ENCODE results near the gene ZNF66. TPM values are rescaled to one million over a fixed set of nuclear protein-coding genes. Genes with fewer than 3 reads are reported as not detected.
"Not testable (repeated sequence)": the region's sequence is repeated elsewhere in the genome, so short reads cannot be mapped to it uniquely, and the experiment has no call there.

The ZNF66 gene
- 10 to 100 TPM in 2 of 6 donors, 1 to 10 TPM in 4; 3.8 to 35.6 (median 7.8) TPM for total RNA-seq

- peaks cover 0 to 6% (median 2%) of the 10 kb centered on the region in 4 donors for H3K4me1 ChIP-seq
- ATAC-seq (ENCODE audit: low FRiP score in 2 of 2) (peak; percentile 98 to 99), DNase-seq (peak; percentile 81 to 96)
- TF ChIP-seq POLR2AphosphoS5 (IDR thresholded peaks at IDR 0.05) (peak; percentile 52 to 79), POLR2A (IDR thresholded peaks at IDR 0.05) (peak in 3 of 4 donors; percentile 46 to 68 (median 62))
- TF ChIP-seq, protein P1, sequence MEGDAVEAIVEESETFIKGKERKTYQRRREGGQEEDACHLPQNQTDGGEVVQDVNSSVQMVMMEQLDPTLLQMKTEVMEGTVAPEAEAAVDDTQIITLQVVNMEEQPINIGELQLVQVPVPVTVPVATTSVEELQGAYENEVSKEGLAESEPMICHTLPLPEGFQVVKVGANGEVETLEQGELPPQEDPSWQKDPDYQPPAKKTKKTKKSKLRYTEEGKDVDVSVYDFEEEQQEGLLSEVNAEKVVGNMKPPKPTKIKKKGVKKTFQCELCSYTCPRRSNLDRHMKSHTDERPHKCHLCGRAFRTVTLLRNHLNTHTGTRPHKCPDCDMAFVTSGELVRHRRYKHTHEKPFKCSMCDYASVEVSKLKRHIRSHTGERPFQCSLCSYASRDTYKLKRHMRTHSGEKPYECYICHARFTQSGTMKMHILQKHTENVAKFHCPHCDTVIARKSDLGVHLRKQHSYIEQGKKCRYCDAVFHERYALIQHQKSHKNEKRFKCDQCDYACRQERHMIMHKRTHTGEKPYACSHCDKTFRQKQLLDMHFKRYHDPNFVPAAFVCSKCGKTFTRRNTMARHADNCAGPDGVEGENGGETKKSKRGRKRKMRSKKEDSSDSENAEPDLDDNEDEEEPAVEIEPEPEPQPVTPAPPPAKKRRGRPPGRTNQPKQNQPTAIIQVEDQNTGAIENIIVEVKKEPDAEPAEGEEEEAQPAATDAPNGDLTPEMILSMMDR (IDR thresholded peaks at IDR 0.05), result no peak
- peak within 1 kb of the TSS; percentile 64 to 81 (median 74) for H3K27ac ChIP-seq
- peak within 1 kb of the TSS; percentile 60 to 80 (median 74) for H3K4me3 ChIP-seq
- WGBS, 2 donors, result 2 to 4% methylated on average over 16 to 40 of the region's 42 CpGs
- no peaks in the 10 kb centered on the region for H3K36me3 ChIP-seq
- no peaks in the 10 kb centered on the region for H3K27me3 ChIP-seq
- H3K9me3 ChIP-seq, result no peaks in the 10 kb centered on the region
Measured at GRCh38 chr19:20776083-20777076, at the start of gene ZNF66. ZNF66 (plus strand) TSS chr19:20776304; CDS start chr19:20776448, 144 bp downstream.

GRCh38 chr19:20750169-20750568 is 25.9 kb upstream of the ZNF66 start:
- not testable (repeated sequence) for H3K36me3 ChIP-seq; H3K27me3 ChIP-seq; H3K9me3 ChIP-seq; ATAC-seq (ENCODE audit: low FRiP score in 2 of 2); H3K4me1 ChIP-seq
- Histone ChIP-seq H3K27ac (peak overlapping the region in 3 of 4 donors; percentile 30 to 61 (median 38)), H3K4me3 (peak overlapping the region in 3 of 4 donors; percentile 5 to 29 (median 25))
- WGBS, 2 donors, result 67 to 74% methylated on average over 6 of the region's 6 CpGs
- TF ChIP-seq POLR2A (IDR thresholded peaks at IDR 0.05) (peak in 1 of 4 donors; percentile 25), POLR2AphosphoS5 (IDR thresholded peaks at IDR 0.05) (peak in 1 of 2 donors; percentile 53)
- DNase-seq, result peak in 1 of 2 donors; percentile 60

GRCh38 chr19:20752291-20752690 is 23.8 kb upstream of the ZNF66 start:
- H3K4me1 ChIP-seq; H3K9me3 ChIP-seq; H3K4me3 ChIP-seq; DNase-seq; H3K36me3 ChIP-seq; ATAC-seq (ENCODE audit: low FRiP score in 2 of 2); H3K27ac ChIP-seq; H3K27me3 ChIP-seq: not testable (repeated sequence)
- 40 to 84% methylated on average over 7 to 9 of the region's 9 CpGs for WGBS, 2 donors

- H3K27ac ChIP-seq, H3K9me3 ChIP-seq, DNase-seq, H3K4me1 ChIP-seq, H3K36me3 ChIP-seq, H3K27me3 ChIP-seq, H3K4me3 ChIP-seq: not testable (repeated sequence)
- peak in 1 of 2 donors; percentile 74 for ATAC-seq (ENCODE audit: low FRiP score in 2 of 2)
- 82 to 85% methylated on average over 8 of the region's 8 CpGs for WGBS, 2 donors
Measured at GRCh38 chr19:20769225-20769736, 6.8 kb upstream of the ZNF66 start.

- TF ChIP-seq EP300 (IDR thresholded peaks at IDR 0.05) (no peak), POLR2AphosphoS5 (IDR thresholded peaks at IDR 0.05) (no peak), POLR2A (IDR thresholded peaks at IDR 0.05) (no peak)
- TF ChIP-seq, protein P1 (IDR thresholded peaks at IDR 0.05), result no peak
- Histone ChIP-seq H3K4me3 (no peak overlapping the region), H3K4me1 (no peaks in the 10 kb centered on the region), H3K9me3 (peaks cover 0 to 8% (median 2%) of the 10 kb centered on the region in 4 donors), H3K27me3 (no peaks in the 10 kb centered on the region), H3K27ac (no peak overlapping the region), H3K36me3 (peaks cover 0 to 9% (median 5%) of the 10 kb centered on the region in 4 donors)
- DNase-seq, result no peak
- ATAC-seq (ENCODE audit: low FRiP score in 2 of 2), result no peak
Measured at GRCh38 chr19:20787786-20788185, 11.7 kb downstream of the ZNF66 start.

- H3K4me1 ChIP-seq, result no peaks in the 10 kb centered on the region
- no peak for TF ChIP-seq EP300 (IDR thresholded peaks at IDR 0.05)
- TF ChIP-seq, protein P1 (IDR thresholded peaks at IDR 0.05), result no peak
- TF ChIP-seq POLR2A (IDR thresholded peaks at IDR 0.05), result no peak
- TF ChIP-seq POLR2AphosphoS5 (IDR thresholded peaks at IDR 0.05), result no peak
- peaks cover 5 to 27% (median 13%) of the 10 kb centered on the region in 4 donors for H3K36me3 ChIP-seq
- H3K27me3 ChIP-seq, result no peaks in the 10 kb centered on the region
- H3K27ac ChIP-seq, result no peak overlapping the region
- DNase-seq (no peak), ATAC-seq (ENCODE audit: low FRiP score in 2 of 2) (no peak)
- H3K9me3 ChIP-seq, result peaks cover 0 to 26% (median 11%) of the 10 kb centered on the region in 4 donors
- H3K4me3 ChIP-seq, result no peak overlapping the region
Measured at GRCh38 chr19:20791806-20792205, 15.7 kb downstream of the ZNF66 start.

- H3K27ac ChIP-seq; H3K4me3 ChIP-seq; DNase-seq; H3K4me1 ChIP-seq; H3K27me3 ChIP-seq; ATAC-seq (ENCODE audit: low FRiP score in 2 of 2): not testable (repeated sequence)
- WGBS, 2 donors, result 84 to 91% methylated on average over 5 of the region's 5 CpGs
- peaks cover 55 to 91% (median 71%) of the 10 kb centered on the region in 4 donors for H3K9me3 ChIP-seq
- H3K36me3 ChIP-seq, result peaks cover 0 to 15% (median 7%) of the 10 kb centered on the region in 4 donors
Measured at GRCh38 chr19:20806311-20807262, 30.5 kb downstream of the ZNF66 start.
